Body of pancreas (tissue), 4 donors: ENCODE data around the gene TTC33. TPM values are rescaled to one million over a fixed set of nuclear protein-coding genes. Genes with fewer than 3 reads are reported as not detected.
"Not testable (repeated sequence)": the region's sequence is repeated elsewhere in the genome, so short reads cannot be mapped to it uniquely, and the experiment has no call there.

Experiments
- ATAC-seq: fragments of 150-250 bp; one replicate; pipeline ENCODE4 v1.9.1; 2016
- DNase-seq, 4 donors: peaks; one replicate each; pipeline ENCODE4 v3.0.0-alpha.2; 2019
- H3K27ac ChIP-seq, 4 donors: fragments of 200-600 bp; sonication (generic); 1 replicate in 3 of 4; 2 replicates in 1 of 4; pipeline versions ENCODE4 v1.5.1 to v1.6.1; 2016 to 2019; ENCODE audit warnings: mild to moderate bottlenecking in 1 of 4, mixed read lengths in 1 of 4, moderate library complexity in 1 of 4
- H3K27me3 ChIP-seq, 2 donors: fragments of 200-600 bp; sonication (generic); one replicate each; pipeline ENCODE4 v1.6.0; 2016; ENCODE audit warnings: mild to moderate bottlenecking in 1 of 2
- H3K36me3 ChIP-seq, 2 donors: fragments of 200-600 bp; sonication (generic); replicated peaks in 1 of 2; 2 replicates each; pipeline ENCODE4 v1.5.1; 2016; ENCODE audit warnings: low read depth in 2 of 2; ENCODE audit not compliant: insufficient read depth in 1 of 2
- H3K4me1 ChIP-seq: fragments of 200-600 bp; sonication (generic); one replicate; pipeline ENCODE4 v1.6.0; 2016
- H3K4me3 ChIP-seq, 2 donors: fragments of 200-600 bp; sonication (generic); 1 replicate in 1 of 2; 2 replicates in 1 of 2; pipeline ENCODE4 v1.5.1; 2016 to 2019
- H3K9me3 ChIP-seq, 3 donors: fragments of 200-600 bp; sonication (generic); 1 replicate in 2 of 3; 2 replicates in 1 of 3; pipeline ENCODE4 v1.5.1; 2016
- POLR2A ChIP-seq, 3 donors: fragments of 450-650 bp; IDR thresholded peaks; one replicate each; pipeline ENCODE4 v1.6.1; 2016; ENCODE audit warnings: antibody characterized with exemption in 3 of 3, mild to moderate bottlenecking in 2 of 3
- WGBS, 2 donors: methylation state at CpG; one replicate each; pipeline ENCODE4 v1.1.5; 2017; 5-methylcytosine and 5-hydroxymethylcytosine counted together
- intact Hi-C: fragments of 100-400 bp; cut with DNase I; formaldehyde crosslinking; loops from one replicate; pipeline ENCODE4 v1.15.1; 2023
- total RNA-seq, 2 donors: library from RNA; depleted of rRNA; stranded (reverse); fragments of >200 nt; gene quantifications; one replicate each; pipeline ENCODE4 v1.1.0, GENCODE V29; 2016
- TF ChIP-seq, protein P1 (sequence below), 7 experiments: fragments of 450-650 bp in 4 of 7; fragments of 200-600 bp in 3 of 7; sonication (generic) in 3 of 7; IDR thresholded peaks; one replicate each; pipeline ENCODE4 v1.5.1; 2016 to 2019; ENCODE audit warnings: antibody characterized with exemption in 7 of 7

TTC33 gene
- total RNA-seq, 2 donors from 2014 or later: 2.3 to 9.3 TPM

GRCh38 chr5:40667161-40667663, 88.5 kb downstream of the TTC33 start:
- H3K4me1 ChIP-seq: no peaks in the 10 kb centered on the region
- H3K27me3 ChIP-seq: no peaks in the 10 kb centered on the region
- no peak for DNase-seq
- H3K27ac ChIP-seq: no peak overlapping the region
- no peaks in the 10 kb centered on the region for H3K36me3 ChIP-seq
- no peaks in the 10 kb centered on the region for H3K9me3 ChIP-seq
- no peak overlapping the region for H3K4me3 ChIP-seq
- intact Hi-C loops: no loop called here
- no peak for ATAC-seq
- no peak for TF ChIP-seq POLR2A (IDR thresholded peaks at IDR 0.05)
- TF ChIP-seq, protein P1, sequence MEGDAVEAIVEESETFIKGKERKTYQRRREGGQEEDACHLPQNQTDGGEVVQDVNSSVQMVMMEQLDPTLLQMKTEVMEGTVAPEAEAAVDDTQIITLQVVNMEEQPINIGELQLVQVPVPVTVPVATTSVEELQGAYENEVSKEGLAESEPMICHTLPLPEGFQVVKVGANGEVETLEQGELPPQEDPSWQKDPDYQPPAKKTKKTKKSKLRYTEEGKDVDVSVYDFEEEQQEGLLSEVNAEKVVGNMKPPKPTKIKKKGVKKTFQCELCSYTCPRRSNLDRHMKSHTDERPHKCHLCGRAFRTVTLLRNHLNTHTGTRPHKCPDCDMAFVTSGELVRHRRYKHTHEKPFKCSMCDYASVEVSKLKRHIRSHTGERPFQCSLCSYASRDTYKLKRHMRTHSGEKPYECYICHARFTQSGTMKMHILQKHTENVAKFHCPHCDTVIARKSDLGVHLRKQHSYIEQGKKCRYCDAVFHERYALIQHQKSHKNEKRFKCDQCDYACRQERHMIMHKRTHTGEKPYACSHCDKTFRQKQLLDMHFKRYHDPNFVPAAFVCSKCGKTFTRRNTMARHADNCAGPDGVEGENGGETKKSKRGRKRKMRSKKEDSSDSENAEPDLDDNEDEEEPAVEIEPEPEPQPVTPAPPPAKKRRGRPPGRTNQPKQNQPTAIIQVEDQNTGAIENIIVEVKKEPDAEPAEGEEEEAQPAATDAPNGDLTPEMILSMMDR (IDR thresholded peaks at IDR 0.05): no peak

DNA sequence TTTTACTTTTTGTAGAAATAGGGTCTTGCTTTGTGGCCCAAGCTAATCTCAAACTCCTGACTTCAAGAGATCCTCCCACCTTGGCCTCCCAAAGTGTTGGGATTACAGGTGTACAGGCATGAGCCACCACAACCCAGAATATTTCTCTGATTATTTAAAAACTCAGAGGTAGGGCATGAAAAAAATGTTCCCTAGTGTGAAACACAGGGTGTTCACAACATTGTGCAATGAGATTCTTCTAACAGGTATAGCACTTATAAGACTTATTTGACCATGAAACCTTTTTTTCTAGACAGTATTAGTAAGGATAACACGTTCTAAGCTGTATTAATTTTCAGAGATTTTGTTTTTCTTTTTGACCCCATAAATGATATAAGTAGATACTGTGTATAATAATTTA, 89.1 kb downstream of the TTC33 start:
- WGBS, 2 donors: 84 to 93% methylated on average over 1 of the region's 1 CpG
- TF ChIP-seq POLR2A (IDR thresholded peaks at IDR 0.05): no peak
- TF ChIP-seq, protein P1 (IDR thresholded peaks at IDR 0.05): no peak

DNA sequence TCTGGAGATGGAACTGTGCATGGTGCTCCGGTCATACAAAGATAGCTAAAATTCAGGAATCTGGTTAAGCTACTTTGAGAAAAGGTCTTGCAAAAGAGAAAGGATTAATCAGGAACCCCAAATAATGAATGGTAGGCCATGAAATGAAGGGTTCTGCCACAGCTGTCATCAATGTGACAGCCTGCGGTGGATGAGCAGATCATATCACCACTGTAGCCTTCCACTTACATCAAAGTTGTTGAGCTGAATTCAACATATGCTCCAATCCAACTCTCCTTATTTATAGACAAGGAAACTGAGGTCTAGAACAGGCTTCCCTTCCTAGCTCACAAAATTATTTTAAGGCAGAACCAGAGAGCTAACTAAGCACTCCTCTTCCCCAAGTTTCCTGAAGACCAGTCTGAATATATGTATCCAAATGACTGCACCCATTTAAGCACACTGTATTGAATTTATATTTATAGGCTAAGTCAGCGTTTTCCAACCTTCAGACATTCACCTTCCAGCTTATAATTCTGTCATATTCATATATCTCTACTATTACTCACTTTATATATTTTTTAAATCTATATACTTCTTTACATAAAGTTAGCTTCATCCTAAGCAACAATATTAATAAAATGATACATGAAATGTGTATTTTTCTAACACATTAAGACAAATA, 90.0 kb downstream of the TTC33 start:
- WGBS, 2 donors: 81 to 93% methylated on average over 3 of the region's 3 CpGs
- intact Hi-C loops: no loop called here

More for the DNA sequence above, 89.1 kb downstream of the TTC33 start:
- Histone ChIP-seq H3K27me3 (no peaks in the 10 kb centered on the region), H3K9me3 (no peaks in the 10 kb centered on the region), H3K27ac (no peak overlapping the region), H3K36me3 (no peaks in the 10 kb centered on the region), H3K4me1 (no peaks in the 10 kb centered on the region), H3K4me3 (no peak overlapping the region)
- ATAC-seq: no peak
- DNase-seq: no peak
- intact Hi-C loops: no loop called here

DNA sequence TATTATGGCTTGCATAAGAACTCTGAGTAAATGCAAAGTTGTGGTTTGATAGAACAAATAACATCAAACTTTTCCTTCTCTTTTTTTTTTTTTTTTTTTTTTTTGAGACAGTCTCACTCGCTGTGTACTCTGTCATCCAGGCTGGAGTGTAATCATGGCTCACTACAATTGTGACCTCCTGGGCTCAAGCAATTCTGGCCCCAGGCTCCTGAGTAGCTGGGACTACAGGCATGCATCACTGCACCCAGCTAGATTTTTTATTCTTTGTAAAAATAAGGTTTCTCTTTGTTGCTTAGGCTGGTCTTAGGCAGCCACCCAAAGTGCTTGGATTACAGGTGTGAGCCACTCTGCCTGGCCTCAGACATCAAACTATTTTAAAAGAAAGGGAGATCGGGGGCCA, 95.0 kb downstream of the TTC33 start:
- DNase-seq (no peak), ATAC-seq (no peak)
- intact Hi-C loops: no loop called here
- TF ChIP-seq, protein P1 (IDR thresholded peaks at IDR 0.05): no peak
- no peak for TF ChIP-seq POLR2A (IDR thresholded peaks at IDR 0.05)
- no peaks in the 10 kb centered on the region for H3K27me3 ChIP-seq
- H3K4me3 ChIP-seq: no peak overlapping the region
- 90 to 98% methylated on average over 2 of the region's 2 CpGs for WGBS, 2 donors
- no peak overlapping the region for H3K27ac ChIP-seq
- H3K9me3 ChIP-seq: no peaks in the 10 kb centered on the region
- no peaks in the 10 kb centered on the region for H3K4me1 ChIP-seq
- H3K36me3 ChIP-seq: no peaks in the 10 kb centered on the region

More for the DNA sequence above, 90.0 kb downstream of the TTC33 start:
- Histone ChIP-seq H3K27me3 (no peaks in the 10 kb centered on the region), H3K9me3 (no peaks in the 10 kb centered on the region), H3K27ac (no peak overlapping the region), H3K4me3 (no peak overlapping the region), H3K36me3 (no peaks in the 10 kb centered on the region), H3K4me1 (no peaks in the 10 kb centered on the region)
- ATAC-seq (no peak), DNase-seq (no peak)
- TF ChIP-seq, protein P1 (IDR thresholded peaks at IDR 0.05): no peak
- TF ChIP-seq POLR2A (IDR thresholded peaks at IDR 0.05): no peak

DNA sequence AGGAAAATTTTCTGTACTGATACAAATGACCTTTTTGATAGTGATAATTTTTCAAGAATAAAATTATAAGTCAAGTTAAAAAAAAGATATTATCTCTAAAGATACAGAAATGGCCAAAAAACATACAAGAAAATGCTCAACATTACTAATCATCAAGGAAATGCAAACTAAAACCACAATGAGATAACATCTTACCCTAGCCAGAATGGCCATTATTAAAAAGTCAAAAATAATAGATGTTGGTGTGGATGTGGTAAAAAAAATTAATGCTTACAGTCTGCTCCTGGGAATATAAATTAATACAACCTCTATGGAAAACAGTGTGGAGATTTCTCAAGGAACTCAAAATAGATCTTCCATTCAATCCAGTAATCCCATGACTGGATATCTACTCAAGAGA, 99.0 kb downstream of the TTC33 start:
- ATAC-seq: no peak
- H3K4me3 ChIP-seq: no peak overlapping the region
- DNase-seq: no peak
- TF ChIP-seq, protein P1 (IDR thresholded peaks at IDR 0.05): no peak
- TF ChIP-seq POLR2A (IDR thresholded peaks at IDR 0.05): no peak
- no peaks in the 10 kb centered on the region for H3K27me3 ChIP-seq
- no peaks in the 10 kb centered on the region for H3K4me1 ChIP-seq
- no peaks in the 10 kb centered on the region for H3K36me3 ChIP-seq
- H3K27ac ChIP-seq: no peak overlapping the region
- intact Hi-C loops: no loop called here
- H3K9me3 ChIP-seq: no peaks in the 10 kb centered on the region

GRCh38 chr5:40656091-40656490, 99.7 kb downstream of the TTC33 start:
- H3K4me3 ChIP-seq, H3K9me3 ChIP-seq, H3K27me3 ChIP-seq, H3K36me3 ChIP-seq, H3K27ac ChIP-seq, ATAC-seq, DNase-seq, H3K4me1 ChIP-seq, intact Hi-C loops: not testable (repeated sequence)
